ENCODE measurements around the gene HBA1. TPM values are rescaled to one million over a fixed set of nuclear protein-coding genes. Genes with fewer than 3 reads are reported as not detected.
"Not testable (repeated sequence)": the region's sequence is repeated elsewhere in the genome, so short reads cannot be mapped to it uniquely, and the experiment has no call there.

The HBA1 gene
- total and polyA plus RNA-seq, 7 donors = 6.1 to 1,513 (median 22.5) TPM

DNA sequence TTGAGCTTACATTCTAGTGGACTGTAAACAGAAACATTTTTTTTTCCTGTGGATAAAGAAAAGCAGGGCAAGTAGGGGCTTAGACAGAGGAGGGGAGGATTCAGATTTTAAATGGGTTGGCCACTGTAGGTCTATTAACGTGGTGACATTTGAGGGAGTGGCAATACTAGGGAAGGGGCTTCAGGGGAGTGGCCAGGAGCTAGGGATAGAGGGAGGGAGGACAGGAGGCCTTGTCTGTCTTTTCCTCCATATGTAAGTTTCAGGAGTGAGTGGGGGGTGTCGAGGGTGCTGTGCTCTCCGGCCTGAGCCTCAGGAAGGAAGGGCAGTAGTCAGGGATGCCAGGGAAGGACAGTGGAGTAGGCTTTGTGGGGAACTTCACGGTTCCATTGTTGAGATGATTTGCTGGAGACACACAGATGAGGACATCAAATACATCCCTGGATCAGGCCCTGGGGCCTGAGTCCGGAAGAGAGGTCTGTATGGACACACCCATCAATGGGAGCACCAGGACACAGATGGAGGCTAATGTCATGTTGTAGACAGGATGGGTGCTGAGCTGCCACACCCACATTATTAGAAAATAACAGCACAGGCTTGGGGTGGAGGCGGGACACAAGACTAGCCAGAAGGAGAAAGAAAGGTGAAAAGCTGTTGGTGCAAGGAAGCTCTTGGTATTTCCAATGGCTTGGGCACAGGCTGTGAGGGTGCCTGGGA is 17.2 kb upstream of the HBA1 start:
- TF ChIP-seq, protein P1, sequence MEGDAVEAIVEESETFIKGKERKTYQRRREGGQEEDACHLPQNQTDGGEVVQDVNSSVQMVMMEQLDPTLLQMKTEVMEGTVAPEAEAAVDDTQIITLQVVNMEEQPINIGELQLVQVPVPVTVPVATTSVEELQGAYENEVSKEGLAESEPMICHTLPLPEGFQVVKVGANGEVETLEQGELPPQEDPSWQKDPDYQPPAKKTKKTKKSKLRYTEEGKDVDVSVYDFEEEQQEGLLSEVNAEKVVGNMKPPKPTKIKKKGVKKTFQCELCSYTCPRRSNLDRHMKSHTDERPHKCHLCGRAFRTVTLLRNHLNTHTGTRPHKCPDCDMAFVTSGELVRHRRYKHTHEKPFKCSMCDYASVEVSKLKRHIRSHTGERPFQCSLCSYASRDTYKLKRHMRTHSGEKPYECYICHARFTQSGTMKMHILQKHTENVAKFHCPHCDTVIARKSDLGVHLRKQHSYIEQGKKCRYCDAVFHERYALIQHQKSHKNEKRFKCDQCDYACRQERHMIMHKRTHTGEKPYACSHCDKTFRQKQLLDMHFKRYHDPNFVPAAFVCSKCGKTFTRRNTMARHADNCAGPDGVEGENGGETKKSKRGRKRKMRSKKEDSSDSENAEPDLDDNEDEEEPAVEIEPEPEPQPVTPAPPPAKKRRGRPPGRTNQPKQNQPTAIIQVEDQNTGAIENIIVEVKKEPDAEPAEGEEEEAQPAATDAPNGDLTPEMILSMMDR (IDR thresholded peaks at IDR 0.05) = no peak
- 44 to 50% (median 48%) methylated on average over 6 of the region's 6 CpGs for WGBS, 3 donors
- Histone ChIP-seq H3K9me3 (no peaks in the 10 kb centered on the region), H3K4me1 (peaks cover 7% of the 10 kb centered on the region), H3K27ac (no peak overlapping the region), H3K36me3 (ENCODE audit: insufficient read depth in 1 of 2, low read depth in 1 of 2) (no peaks in the 10 kb centered on the region), H3K27me3 (ENCODE audit: insufficient read depth in 3 of 3, low read length in 2 of 3) (peaks cover 0 to 50% (median 9%) of the 10 kb centered on the region in 3 donors), H3K4me3 (no peak overlapping the region)
- no peak for ATAC-seq
- intact Hi-C loops (cut with DNase I) = no loop called here
- no peak for DNase-seq

DNA sequence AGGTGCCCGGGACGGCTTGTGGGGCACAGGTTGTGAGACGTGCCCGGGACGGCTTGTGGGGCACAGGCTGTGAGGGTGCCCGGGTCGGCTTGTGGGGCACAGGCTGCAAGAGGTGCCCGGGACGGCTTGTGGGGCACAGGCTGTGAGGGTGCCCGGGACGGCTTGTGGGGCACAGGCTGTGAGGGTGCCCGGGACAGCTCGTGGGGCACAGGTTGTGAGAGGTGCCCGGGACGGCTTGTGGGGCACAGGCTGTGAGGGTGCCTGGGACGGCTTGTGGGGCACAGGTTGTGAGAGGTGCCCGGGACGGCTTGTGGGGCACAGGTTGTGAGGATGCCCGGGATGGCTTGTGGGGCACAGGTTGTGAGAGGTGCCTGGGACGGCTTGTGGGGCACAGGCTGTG is 16.2 kb upstream of the HBA1 start:
- peaks cover 0 to 45% (median 5%) of the 10 kb centered on the region in 3 donors for H3K27me3 ChIP-seq (ENCODE audit: insufficient read depth in 3 of 3, low read length in 2 of 3)
- DNase-seq; intact Hi-C loops (cut with DNase I); H3K36me3 ChIP-seq (ENCODE audit: insufficient read depth in 1 of 2, low read depth in 1 of 2); H3K27ac ChIP-seq; ATAC-seq; H3K9me3 ChIP-seq; H3K4me3 ChIP-seq; H3K4me1 ChIP-seq: not testable (repeated sequence)
- 71 to 72% (median 72%) methylated on average over 11 to 20 of the region's 20 CpGs for WGBS, 3 donors

DNA sequence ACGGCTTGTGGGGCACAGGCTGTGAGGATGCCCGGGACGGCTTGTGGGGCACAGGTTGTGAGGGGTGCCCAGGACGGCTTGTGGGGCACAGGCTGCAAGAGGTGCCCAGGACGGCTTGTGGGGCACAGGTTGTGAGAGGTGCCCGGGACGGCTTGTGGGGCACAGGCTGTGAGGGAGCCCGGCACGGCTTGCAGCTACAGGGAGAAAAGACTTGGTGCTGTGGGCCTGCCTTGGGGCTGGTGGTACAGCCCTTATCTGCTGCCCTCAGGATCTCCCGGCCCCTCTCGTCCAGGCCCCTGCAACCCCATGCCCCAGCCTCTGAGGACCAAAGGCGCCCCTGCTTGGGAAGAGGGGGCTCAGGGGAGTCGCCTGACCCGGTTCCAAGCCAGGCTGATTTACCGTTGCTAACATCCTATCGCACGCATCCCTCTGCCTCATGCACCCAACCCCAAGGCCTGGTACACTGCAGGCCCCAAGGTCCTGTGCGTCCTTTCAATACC is 15.7 kb upstream of the HBA1 start:
- DNase-seq (no peak), ATAC-seq (no peak)
- H3K4me1 ChIP-seq = peaks cover 7% of the 10 kb centered on the region
- intact Hi-C loops (cut with DNase I) = no loop called here
- no peaks in the 10 kb centered on the region for H3K36me3 ChIP-seq (ENCODE audit: insufficient read depth in 1 of 2, low read depth in 1 of 2)
- WGBS, 3 donors = 53 to 66% (median 60%) methylated on average over 12 to 18 of the region's 18 CpGs
- H3K4me3 ChIP-seq = no peak overlapping the region
- no peaks in the 10 kb centered on the region for H3K9me3 ChIP-seq
- H3K27me3 ChIP-seq (ENCODE audit: insufficient read depth in 3 of 3, low read length in 2 of 3) = peaks cover 0 to 45% (median 10%) of the 10 kb centered on the region in 3 donors
- H3K27ac ChIP-seq = no peak overlapping the region
- TF ChIP-seq, protein P1 (IDR thresholded peaks at IDR 0.05) = no peak

DNA sequence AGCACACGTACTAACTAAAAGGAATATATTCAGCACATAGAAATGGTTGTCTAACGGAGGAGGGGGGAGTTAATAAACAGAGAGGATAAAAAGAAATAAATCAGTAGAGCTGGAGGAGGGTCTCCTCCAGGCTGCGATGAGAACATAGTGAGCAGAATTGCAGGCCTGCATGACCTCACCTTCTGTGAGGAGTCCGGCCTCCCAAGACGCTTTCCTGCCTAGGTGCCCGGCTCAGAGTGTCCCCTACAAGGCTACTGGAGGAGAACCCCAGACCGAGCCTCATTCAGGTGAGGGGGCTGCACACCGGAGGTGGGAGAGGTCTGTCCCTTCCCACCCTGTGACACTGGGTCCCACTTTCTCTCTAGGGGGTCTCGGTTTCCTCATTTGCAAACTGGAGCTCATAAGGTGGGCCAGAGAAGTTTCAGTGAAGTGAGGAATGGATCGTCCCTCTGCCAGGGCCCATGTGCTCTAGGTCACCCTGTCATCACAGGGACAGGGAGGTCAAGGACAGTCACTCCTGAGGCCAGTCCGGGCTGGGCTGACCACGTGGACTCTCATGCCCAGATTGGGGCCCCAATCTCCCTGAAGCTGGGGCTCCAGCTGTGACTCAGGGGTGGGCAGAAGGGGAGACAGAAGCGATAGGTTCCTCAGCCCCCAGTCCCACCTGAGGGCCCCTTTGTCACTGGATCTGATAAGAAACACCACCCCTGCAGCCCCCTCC is 14.0 kb upstream of the HBA1 start:
- Histone ChIP-seq H3K36me3 (ENCODE audit: insufficient read depth in 1 of 2, low read depth in 1 of 2) (no peaks in the 10 kb centered on the region), H3K4me1 (peaks cover 11% of the 10 kb centered on the region), H3K9me3 (no peaks in the 10 kb centered on the region), H3K4me3 (no peak overlapping the region), H3K27me3 (ENCODE audit: insufficient read depth in 3 of 3, low read length in 2 of 3) (peaks cover 0 to 45% (median 23%) of the 10 kb centered on the region in 3 donors), H3K27ac (no peak overlapping the region)
- ATAC-seq (no peak), DNase-seq (no peak)
- intact Hi-C loops (cut with DNase I) = no loop called here
- TF ChIP-seq, protein P1 (IDR thresholded peaks at IDR 0.05) = no peak
- WGBS, 3 donors = 86 to 89% (median 86%) methylated on average over 13 of the region's 13 CpGs

DNA sequence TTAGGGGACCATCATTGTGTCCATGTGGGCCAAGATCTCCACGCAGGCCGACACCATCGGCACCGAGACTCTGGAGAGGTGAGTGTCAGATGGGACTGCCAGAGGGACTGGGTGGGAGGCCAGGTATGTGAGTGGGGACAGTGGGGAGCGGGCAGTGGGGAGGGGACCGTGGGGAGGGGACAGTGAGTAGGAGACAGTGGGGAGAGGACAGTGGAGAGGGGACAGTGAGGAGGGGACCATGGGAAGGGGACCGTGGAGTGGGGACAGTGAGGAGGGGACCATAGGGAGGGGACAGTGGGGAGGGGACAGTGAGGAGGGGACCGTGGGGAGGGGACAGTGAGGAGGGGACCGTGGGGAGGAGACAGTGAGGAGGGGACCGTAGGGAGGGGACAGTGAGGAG is 13.3 kb upstream of the HBA1 start:
- H3K9me3 ChIP-seq; ATAC-seq; H3K4me3 ChIP-seq; H3K27ac ChIP-seq; DNase-seq; H3K36me3 ChIP-seq (ENCODE audit: insufficient read depth in 1 of 2, low read depth in 1 of 2); intact Hi-C loops (cut with DNase I): not testable (repeated sequence)
- WGBS, 3 donors = 60 to 82% (median 82%) methylated on average over 1 to 10 of the region's 10 CpGs
- Histone ChIP-seq H3K27me3 (ENCODE audit: insufficient read depth in 3 of 3, low read length in 2 of 3) (peaks cover 0 to 46% (median 30%) of the 10 kb centered on the region in 3 donors), H3K4me1 (peaks cover 11% of the 10 kb centered on the region)

DNA sequence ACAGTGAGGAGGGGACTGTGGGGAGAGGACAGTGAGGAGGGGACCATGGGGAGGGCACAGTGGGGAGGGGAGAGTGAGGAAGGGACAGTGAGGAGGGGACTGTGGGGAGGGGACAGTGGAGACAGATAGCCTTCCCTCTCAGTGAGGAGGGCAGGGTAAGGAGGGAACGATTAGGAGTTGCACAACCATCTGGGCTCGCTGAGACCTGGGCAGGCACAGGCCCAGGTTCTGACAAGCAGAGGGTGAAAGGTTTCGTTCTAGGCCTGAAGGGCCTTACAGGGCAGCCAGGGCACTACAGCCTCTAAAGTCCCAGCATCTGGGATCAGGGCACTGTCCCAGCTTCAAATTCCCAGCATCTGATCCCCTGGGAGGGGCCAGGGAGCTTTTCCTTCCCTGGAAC is 12.8 kb upstream of the HBA1 start:
- 19 to 37% methylated on average over 2 of the region's 3 CpGs; no CpG with 5 or more reads in 1 of the 3 donors for WGBS, 3 donors
- peaks cover 0 to 52% (median 33%) of the 10 kb centered on the region in 3 donors for H3K27me3 ChIP-seq (ENCODE audit: insufficient read depth in 3 of 3, low read length in 2 of 3)
- H3K9me3 ChIP-seq; DNase-seq; intact Hi-C loops (cut with DNase I); H3K36me3 ChIP-seq (ENCODE audit: insufficient read depth in 1 of 2, low read depth in 1 of 2); H3K27ac ChIP-seq; H3K4me3 ChIP-seq: not testable (repeated sequence)
- ATAC-seq = peak in 2 of 4 donors; percentile 27 to 36
- H3K4me1 ChIP-seq = peaks cover 11% of the 10 kb centered on the region

DNA sequence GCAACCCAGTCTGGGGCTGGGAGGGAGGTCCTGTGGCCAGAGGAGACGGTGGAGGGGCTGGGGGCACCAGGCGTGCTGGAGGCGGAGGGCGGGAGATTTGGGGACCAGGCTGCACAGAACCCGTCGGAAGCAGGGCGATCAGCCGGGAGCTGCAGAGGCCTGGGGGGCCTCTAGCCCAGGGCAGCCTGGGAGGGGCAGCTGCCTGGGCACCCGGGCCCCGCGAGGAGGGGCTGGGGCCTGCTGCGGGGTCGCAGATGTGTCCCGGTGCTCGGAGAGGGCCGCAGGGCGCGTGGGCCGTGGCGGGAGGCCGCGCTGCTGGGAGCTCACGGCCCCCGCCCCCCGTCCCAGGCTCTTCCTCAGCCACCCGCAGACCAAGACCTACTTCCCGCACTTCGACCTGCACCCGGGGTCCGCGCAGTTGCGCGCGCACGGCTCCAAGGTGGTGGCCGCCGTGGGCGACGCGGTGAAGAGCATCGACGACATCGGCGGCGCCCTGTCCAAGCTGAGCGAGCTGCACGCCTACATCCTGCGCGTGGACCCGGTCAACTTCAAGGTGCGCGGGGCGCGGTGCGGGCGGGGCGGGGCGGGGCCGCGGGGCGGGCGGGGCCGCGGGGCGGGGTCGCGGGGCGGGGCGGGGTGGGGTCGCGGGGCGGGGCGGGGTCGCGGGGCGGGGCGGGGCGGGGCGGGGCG is 12.2 kb upstream of the HBA1 start:
- H3K9me3 ChIP-seq; H3K27ac ChIP-seq; intact Hi-C loops (cut with DNase I); DNase-seq; H3K36me3 ChIP-seq (ENCODE audit: insufficient read depth in 1 of 2, low read depth in 1 of 2); H3K4me3 ChIP-seq: not testable (repeated sequence)
- peak in 2 of 4 donors; percentile 18 to 41 for ATAC-seq
- Histone ChIP-seq H3K27me3 (ENCODE audit: insufficient read depth in 3 of 3, low read length in 2 of 3) (peaks cover 0 to 58% (median 33%) of the 10 kb centered on the region in 3 donors), H3K4me1 (peaks cover 11% of the 10 kb centered on the region)
- 0% methylated on average over 9 of the region's 80 CpGs; no CpG with 5 or more reads in 2 of the 3 donors for WGBS, 3 donors

Measured in psoas muscle (tissue), 8 donors.